ENCODE data around the gene COL26A1.
"Not testable (repeated sequence)": the region's sequence is repeated elsewhere in the genome, so short reads cannot be mapped to it uniquely, and the experiment has no call there.

The COL26A1 gene

GRCh38 chr7:101547916-101548661 lies 185.4 kb downstream of the COL26A1 start:
- no peak for DNase-seq (ENCODE audit: low read depth in 2 of 2, low spot score in 1 of 2)

- DNase-seq (ENCODE audit: low read depth in 2 of 2, low spot score in 1 of 2), result no peak
These were observed 187.1 kb downstream of the COL26A1 start for GRCh38 chr7:101549734-101550133.

- no peak for DNase-seq (ENCODE audit: low read depth in 2 of 2, low spot score in 1 of 2)
These were observed 188.2 kb downstream of the COL26A1 start for GRCh38 chr7:101550641-101551541.

- no peak for DNase-seq (ENCODE audit: low read depth in 2 of 2, low spot score in 1 of 2)
These were observed 190.5 kb downstream of the COL26A1 start for GRCh38 chr7:101553018-101553770.

- no peak for DNase-seq (ENCODE audit: low read depth in 2 of 2, low spot score in 1 of 2)
These were observed 191.2 kb downstream of the COL26A1 start for GRCh38 chr7:101553771-101554445.

GRCh38 chr7:101554584-101555268 lies 192.1 kb downstream of the COL26A1 start:
- DNase-seq (ENCODE audit: low read depth in 2 of 2, low spot score in 1 of 2), result no peak

GRCh38 chr7:101555269-101555920 lies 192.7 kb downstream of the COL26A1 start:
- no peak for DNase-seq (ENCODE audit: low read depth in 2 of 2, low spot score in 1 of 2)

- no peak for DNase-seq (ENCODE audit: low read depth in 2 of 2, low spot score in 1 of 2)
These were observed 193.2 kb downstream of the COL26A1 start for GRCh38 chr7:101555921-101556275.

GRCh38 chr7:101556453-101556968 lies 193.8 kb downstream of the COL26A1 start:
- no peak for DNase-seq (ENCODE audit: low read depth in 2 of 2, low spot score in 1 of 2)

GRCh38 chr7:101557421-101557820 lies 194.7 kb downstream of the COL26A1 start:
- no peak for DNase-seq (ENCODE audit: low read depth in 2 of 2, low spot score in 1 of 2)

- no peak for DNase-seq (ENCODE audit: low read depth in 2 of 2, low spot score in 1 of 2)
These were observed 195.5 kb downstream of the COL26A1 start for GRCh38 chr7:101557978-101558741.

GRCh38 chr7:101558742-101559325 lies 196.2 kb downstream of the COL26A1 start:
- DNase-seq (ENCODE audit: low read depth in 2 of 2, low spot score in 1 of 2), result no peak

GRCh38 chr7:101559586-101559985 lies 196.9 kb downstream of the COL26A1 start:
- no peak for DNase-seq (ENCODE audit: low read depth in 2 of 2, low spot score in 1 of 2)

- DNase-seq (ENCODE audit: low read depth in 2 of 2, low spot score in 1 of 2), result not testable (repeated sequence)
These were observed 197.3 kb downstream of the COL26A1 start for GRCh38 chr7:101560021-101560420.

GRCh38 chr7:101560856-101561255 lies 198.2 kb downstream of the COL26A1 start:
- DNase-seq (ENCODE audit: low read depth in 2 of 2, low spot score in 1 of 2), result no peak

- DNase-seq (ENCODE audit: low read depth in 2 of 2, low spot score in 1 of 2), result not testable (repeated sequence)
These were observed 198.6 kb downstream of the COL26A1 start for GRCh38 chr7:101561293-101561692.

- DNase-seq (ENCODE audit: low read depth in 2 of 2, low spot score in 1 of 2), result no peak
These were observed 200.0 kb downstream of the COL26A1 start for GRCh38 chr7:101562531-101563197.

All from stimulated activated CD8-positive, alpha-beta memory T cell treated with anti-CD3 and anti-CD28 coated beads, Interleukin-4, amount 100 ng/mL, for 4 hours (primary cell).